Occipital lobe (tissue), 2 donors: ENCODE data around the gene HOXB9. TPM values are rescaled to one million over a fixed set of nuclear protein-coding genes. Genes with fewer than 3 reads are reported as not detected.

Experiments
- DNase-seq: peaks from one replicate; lab custom pipeline; 2025; lab: John Stamatoyannopoulos, UW
- total RNA-seq: library from RNA; depleted of rRNA; stranded (reverse); fragments of >200 nt; gene quantifications from one replicate; pipeline ENCODE4 v1.2.3, GENCODE V29; 2014

The HOXB9 gene
- total RNA-seq, 1 donor from 2014 or later: not detected

GRCh38 chr17:48612854-48613691 lies 13.1 kb downstream of the HOXB9 start:
- no peak for DNase-seq

GRCh38 chr17:48612456-48612853 lies 13.7 kb downstream of the HOXB9 start:
- DNase-seq: no peak

- no peak for DNase-seq
Measured at GRCh38 chr17:48611681-48612455, 14.3 kb downstream of the HOXB9 start.

GRCh38 chr17:48611213-48611612 lies 14.9 kb downstream of the HOXB9 start:
- no peak for DNase-seq

GRCh38 chr17:48610282-48611211 lies 15.6 kb downstream of the HOXB9 start, which contains the start of gene HOXB7:
Gene HOXB7, minus strand, starts transcription at chr17:48611017. Its CDS starts 99 bp downstream, at chr17:48610918.
- no peak for DNase-seq

- DNase-seq: no peak
Measured at GRCh38 chr17:48609759-48610281, 16.3 kb downstream of the HOXB9 start.

- no peak for DNase-seq
Measured at GRCh38 chr17:48609033-48609432, 17.1 kb downstream of the HOXB9 start.

- DNase-seq: no peak
Measured at GRCh38 chr17:48608494-48608834, 17.7 kb downstream of the HOXB9 start.

GRCh38 chr17:48606892-48607614 lies 19.1 kb downstream of the HOXB9 start:
- no peak for DNase-seq

GRCh38 chr17:48605991-48606891 lies 19.9 kb downstream of the HOXB9 start:
- DNase-seq: no peak

GRCh38 chr17:48605409-48605919 lies 20.7 kb downstream of the HOXB9 start:
- DNase-seq: no peak

- DNase-seq: no peak
Measured at GRCh38 chr17:48604770-48605329, 21.3 kb downstream of the HOXB9 start, which contains the start of gene HOXB6. Gene HOXB6, minus strand, starts transcription at chr17:48604986. Its CDS starts 6,836 bp downstream, at chr17:48598150.

- DNase-seq: no peak
Measured at GRCh38 chr17:48603959-48604769, 22.0 kb downstream of the HOXB9 start.

- no peak for DNase-seq
Measured at GRCh38 chr17:48601539-48602425, 24.4 kb downstream of the HOXB9 start.

GRCh38 chr17:48601207-48601538 lies 25.0 kb downstream of the HOXB9 start:
- no peak for DNase-seq

- DNase-seq: no peak
Measured at GRCh38 chr17:48600244-48601098, 25.7 kb downstream of the HOXB9 start.
